ENCODE data around the gene ERCC1.

ERCC1 gene

GRCh38 chr19:45423589-45424190 lies at the start of gene ERCC1:
Gene ERCC1, minus strand, starts transcription at chr19:45423917. Its CDS starts 543 bp downstream, at chr19:45423374.
- DNase-seq, result peak; percentile 60

- DNase-seq, result no peak
These were observed 49.6 kb upstream of the ERCC1 start for GRCh38 chr19:45473367-45473681.

- DNase-seq, result no peak
These were observed 49.0 kb upstream of the ERCC1 start for GRCh38 chr19:45472563-45473366.

- no peak for DNase-seq
These were observed 48.3 kb upstream of the ERCC1 start for GRCh38 chr19:45471931-45472562.

GRCh38 chr19:45471111-45471930 lies 47.6 kb upstream of the ERCC1 start:
- no peak for DNase-seq

- DNase-seq, result no peak
These were observed 47.0 kb upstream of the ERCC1 start for GRCh38 chr19:45470762-45471081.

- no peak for DNase-seq
These were observed 46.4 kb upstream of the ERCC1 start for GRCh38 chr19:45469945-45470761.

GRCh38 chr19:45469132-45469944 lies 45.6 kb upstream of the ERCC1 start:
- DNase-seq, result peak; percentile 88

- DNase-seq, result no peak
These were observed 45.0 kb upstream of the ERCC1 start for GRCh38 chr19:45468803-45469131.

- peak; percentile 23 for DNase-seq
These were observed 44.5 kb upstream of the ERCC1 start for GRCh38 chr19:45468159-45468651.

GRCh38 chr19:45467456-45468158 lies 43.9 kb upstream of the ERCC1 start, which contains the start of gene FOSB:
Gene FOSB, plus strand, starts transcription at chr19:45467996. Its CDS starts 591 bp downstream, at chr19:45468587.
- DNase-seq, result peak; percentile 88

GRCh38 chr19:45467115-45467455 lies 43.4 kb upstream of the ERCC1 start:
- no peak for DNase-seq

- DNase-seq, result no peak
These were observed 41.2 kb upstream of the ERCC1 start for GRCh38 chr19:45464852-45465441.

GRCh38 chr19:45464274-45464673 lies 40.6 kb upstream of the ERCC1 start:
- no peak for DNase-seq

- no peak for DNase-seq
These were observed 39.5 kb upstream of the ERCC1 start for GRCh38 chr19:45463241-45463640.

GRCh38 chr19:45462174-45462573 lies 38.5 kb upstream of the ERCC1 start:
- DNase-seq, result no peak

- no peak for DNase-seq
These were observed 37.2 kb upstream of the ERCC1 start for GRCh38 chr19:45460807-45461347.

GRCh38 chr19:45457776-45458175 lies 34.1 kb upstream of the ERCC1 start:
- DNase-seq, result no peak

GRCh38 chr19:45456500-45456815 lies 32.7 kb upstream of the ERCC1 start:
- DNase-seq, result no peak
